ENCODE results near the gene PEF1.

The PEF1 gene

GRCh38 chr1:31653717-31654473, 9.2 kb upstream of the PEF1 start:
- no peak for DNase-seq (ENCODE audit: low spot score)

GRCh38 chr1:31652891-31653499, 8.3 kb upstream of the PEF1 start:
- DNase-seq (ENCODE audit: low spot score): no peak

GRCh38 chr1:31651766-31652165, 7.1 kb upstream of the PEF1 start:
- DNase-seq (ENCODE audit: low spot score): no peak

GRCh38 chr1:31651089-31651420, 6.4 kb upstream of the PEF1 start:
- no peak for DNase-seq (ENCODE audit: low spot score)

GRCh38 chr1:31650161-31651088, 5.7 kb upstream of the PEF1 start:
- no peak for DNase-seq (ENCODE audit: low spot score)

- DNase-seq (ENCODE audit: low spot score): no peak
Measured at GRCh38 chr1:31648641-31649357, 4.1 kb upstream of the PEF1 start.

- no peak for DNase-seq (ENCODE audit: low spot score)
Measured at GRCh38 chr1:31648190-31648589, 3.5 kb upstream of the PEF1 start.

GRCh38 chr1:31647106-31647505, 2.4 kb upstream of the PEF1 start:
- DNase-seq (ENCODE audit: low spot score): no peak

GRCh38 chr1:31646259-31646960, 1.7 kb upstream of the PEF1 start:
- DNase-seq (ENCODE audit: low spot score): no peak

GRCh38 chr1:31645274-31645568, 545 bp upstream of the PEF1 start:
- no peak for DNase-seq (ENCODE audit: low spot score)

- DNase-seq (ENCODE audit: low spot score): no peak
Measured at GRCh38 chr1:31643976-31644559, 608 bp downstream of the PEF1 start.

- no peak for DNase-seq (ENCODE audit: low spot score)
Measured at GRCh38 chr1:31642897-31643296, 1.8 kb downstream of the PEF1 start.

- no peak for DNase-seq (ENCODE audit: low spot score)
Measured at GRCh38 chr1:31642366-31642765, 2.3 kb downstream of the PEF1 start.

GRCh38 chr1:31640964-31641363, 3.7 kb downstream of the PEF1 start:
- no peak for DNase-seq (ENCODE audit: low spot score)

- DNase-seq (ENCODE audit: low spot score): no peak
Measured at GRCh38 chr1:31640179-31640578, 4.5 kb downstream of the PEF1 start.

GRCh38 chr1:31639543-31639942, 5.1 kb downstream of the PEF1 start:
- DNase-seq (ENCODE audit: low spot score): no peak

GRCh38 chr1:31637915-31638673, 6.6 kb downstream of the PEF1 start:
- DNase-seq (ENCODE audit: low spot score): no peak

GRCh38 chr1:31633117-31633516, 11.6 kb downstream of the PEF1 start:
- peak; percentile 29 for DNase-seq (ENCODE audit: low spot score)

GRCh38 chr1:31632649-31633048, 12.0 kb downstream of the PEF1 start:
- DNase-seq (ENCODE audit: low spot score): no peak

GRCh38 chr1:31628931-31629556, 15.6 kb downstream of the PEF1 start:
- no peak for DNase-seq (ENCODE audit: low spot score)
